HK-2 (cell line): ENCODE results near the gene SGK1.
"Not testable (repeated sequence)": the region's sequence is repeated elsewhere in the genome, so short reads cannot be mapped to it uniquely, and the experiment has no call there.

Experiments
- DNase-seq: peaks from one replicate; pipeline ENCODE4 v3.0.0-alpha.2; 2018; ENCODE audit not compliant: unreplicated experiment

The SGK1 gene

GRCh38 chr6:134253681-134254080 lies 64.2 kb downstream of the SGK1 start:
- peak; percentile 19 for DNase-seq

DNA sequence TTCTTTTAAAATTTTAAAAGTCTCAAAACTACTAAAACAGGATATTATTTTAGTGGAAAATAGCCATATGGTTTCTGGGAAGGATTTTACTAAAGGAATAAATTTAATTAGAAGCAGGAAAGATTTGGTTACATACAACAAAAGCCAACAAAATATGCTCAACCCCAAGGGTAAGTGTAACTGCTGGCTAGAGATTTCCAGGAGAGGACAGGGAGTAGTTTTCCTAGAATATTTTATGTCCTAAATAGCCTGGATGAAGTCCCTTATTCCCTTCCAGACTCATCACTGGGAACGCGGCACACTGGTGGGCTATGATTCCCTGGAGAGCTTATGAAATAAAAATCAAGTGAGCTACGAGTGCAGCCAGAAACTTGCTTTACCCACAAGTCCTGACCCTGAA lies 66.6 kb downstream of the SGK1 start:
- no peak for DNase-seq

DNA sequence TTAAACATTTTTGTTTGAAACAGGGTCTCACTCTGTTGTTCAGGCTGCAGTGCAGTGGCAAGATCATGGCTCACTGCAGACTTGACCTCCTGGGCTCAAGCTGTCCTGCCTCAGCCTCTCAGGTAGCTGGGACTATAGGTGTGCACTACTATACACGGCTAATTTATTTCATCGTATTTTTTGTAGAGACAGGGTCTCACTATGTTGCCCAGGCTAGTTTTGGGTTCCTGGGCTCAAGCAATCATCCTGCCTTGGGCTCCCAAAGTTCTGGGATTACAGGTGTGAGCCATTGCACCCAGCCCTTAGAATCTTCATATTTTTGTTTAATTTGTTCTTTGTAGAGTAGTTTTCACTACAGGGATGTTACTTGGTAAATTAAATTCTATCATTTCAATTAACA lies 67.1 kb downstream of the SGK1 start:
- DNase-seq: no peak

DNA sequence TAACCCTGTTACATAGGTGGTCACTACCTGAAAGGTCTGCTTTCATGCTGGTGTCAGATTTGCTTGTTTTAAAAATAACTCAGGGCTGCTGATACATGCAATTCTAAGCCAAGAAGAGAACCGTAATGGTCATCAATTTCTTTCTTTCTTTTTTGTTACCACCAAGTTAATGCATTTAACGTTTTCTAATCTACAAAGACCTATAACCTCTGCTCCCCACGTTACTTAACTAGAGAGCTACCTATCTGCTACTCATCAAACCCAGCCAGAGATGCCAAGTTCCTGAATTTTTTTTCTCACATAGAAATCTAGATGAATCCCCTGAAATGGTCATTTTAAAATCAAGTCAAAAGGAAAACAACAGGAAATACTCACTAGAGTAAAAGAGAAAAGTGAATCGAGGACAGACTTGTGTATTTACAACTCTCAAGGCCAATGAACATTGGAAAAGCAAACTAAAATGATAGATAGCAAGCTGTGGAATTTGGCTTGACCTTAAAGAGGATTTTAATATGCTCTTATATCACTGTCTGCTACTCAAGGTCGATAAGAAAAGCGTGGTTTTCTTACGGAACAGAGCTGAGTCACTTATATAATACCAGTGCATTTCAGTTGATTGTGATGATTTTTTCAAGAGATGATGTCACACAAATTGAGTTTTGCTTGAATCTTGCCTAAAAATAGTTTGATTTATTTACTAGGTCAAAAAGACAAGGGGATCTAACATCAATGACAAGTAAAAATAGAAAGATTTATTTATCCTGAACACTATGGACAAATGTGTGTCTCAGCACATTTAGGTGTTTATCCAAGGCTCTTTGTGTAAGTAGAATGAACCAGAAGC lies 67.9 kb downstream of the SGK1 start:
- DNase-seq: no peak

GRCh38 chr6:134249239-134249758 lies 68.6 kb downstream of the SGK1 start:
- no peak for DNase-seq

- no peak for DNase-seq
These were observed 69.9 kb downstream of the SGK1 start for GRCh38 chr6:134247844-134248580.

GRCh38 chr6:134247231-134247833 lies 70.6 kb downstream of the SGK1 start:
- DNase-seq: no peak

DNA sequence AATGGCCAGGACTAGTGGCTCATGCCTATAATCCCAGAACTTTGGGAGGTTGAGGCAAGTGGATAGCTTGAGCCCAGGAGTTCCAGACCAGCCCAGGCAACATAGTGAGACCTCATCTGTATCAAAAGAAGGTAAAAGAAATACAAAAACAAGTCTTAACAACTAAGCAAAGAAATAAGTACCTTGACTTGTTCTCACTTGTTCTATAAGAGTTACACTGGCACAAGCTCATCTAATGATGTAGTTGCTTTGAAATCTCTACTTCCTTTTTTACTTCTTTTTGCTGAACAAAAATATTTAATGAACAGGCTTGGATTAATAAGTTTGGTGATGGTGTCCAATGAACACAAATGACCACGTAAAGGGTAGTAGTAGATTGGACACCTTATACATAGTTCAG lies 72.2 kb downstream of the SGK1 start:
- DNase-seq: no peak

DNA sequence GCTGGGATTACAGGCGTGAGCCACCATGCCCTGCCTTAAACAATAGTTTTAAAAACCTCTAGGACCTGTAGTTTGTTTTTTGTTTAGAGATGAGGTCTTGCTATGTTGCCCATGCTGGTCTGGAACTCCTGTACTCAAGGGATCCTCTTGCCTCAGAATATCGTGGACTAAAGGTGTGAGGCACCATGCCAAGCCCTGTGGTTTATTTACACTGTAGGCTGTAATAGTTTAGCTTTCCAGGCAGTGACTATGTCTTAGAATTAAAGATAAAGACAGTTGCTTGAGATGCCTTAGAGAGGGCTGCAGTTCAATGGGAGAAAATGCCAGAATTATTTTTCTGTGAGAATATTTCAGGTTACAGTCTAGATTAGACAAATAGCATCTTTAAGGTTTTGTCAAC lies 72.9 kb downstream of the SGK1 start:
- DNase-seq: no peak

DNA sequence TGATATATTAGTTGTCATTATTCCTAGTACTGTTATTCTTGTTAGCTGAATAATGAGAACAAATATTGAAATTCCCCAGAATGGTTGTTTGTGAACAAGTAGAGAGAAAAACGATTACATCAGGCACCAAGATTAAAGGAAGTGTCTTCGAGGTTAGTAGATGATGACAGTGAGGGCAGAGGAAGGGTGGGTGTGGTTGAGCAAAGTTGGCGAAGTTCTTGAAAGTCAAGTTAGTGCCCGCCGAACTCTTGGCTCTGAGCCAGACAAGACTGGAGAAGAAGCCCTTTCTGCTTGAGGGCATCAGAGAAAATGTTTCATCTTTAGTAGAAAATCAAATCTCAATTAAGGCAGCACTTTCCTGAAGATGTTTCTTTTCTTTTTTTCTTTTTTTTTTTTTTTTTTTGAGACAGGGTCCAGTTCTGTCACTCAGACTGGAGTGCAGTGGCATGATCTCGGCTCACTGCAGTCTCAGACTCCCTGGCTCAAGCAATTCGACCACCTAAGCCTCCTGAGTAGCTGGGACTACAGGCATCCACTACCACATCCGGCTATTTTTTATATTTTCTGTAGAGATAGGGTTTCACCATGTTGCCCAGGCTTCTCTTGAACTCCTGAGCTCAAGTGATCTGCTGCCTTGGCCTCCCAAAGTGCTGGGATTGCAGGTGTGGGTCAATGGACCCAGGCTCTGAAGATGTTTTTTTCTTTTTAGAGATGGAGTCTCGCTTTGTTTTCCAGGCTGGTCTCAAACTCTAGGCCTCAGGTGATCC lies 77.1 kb downstream of the SGK1 start:
- DNase-seq: no peak

DNA sequence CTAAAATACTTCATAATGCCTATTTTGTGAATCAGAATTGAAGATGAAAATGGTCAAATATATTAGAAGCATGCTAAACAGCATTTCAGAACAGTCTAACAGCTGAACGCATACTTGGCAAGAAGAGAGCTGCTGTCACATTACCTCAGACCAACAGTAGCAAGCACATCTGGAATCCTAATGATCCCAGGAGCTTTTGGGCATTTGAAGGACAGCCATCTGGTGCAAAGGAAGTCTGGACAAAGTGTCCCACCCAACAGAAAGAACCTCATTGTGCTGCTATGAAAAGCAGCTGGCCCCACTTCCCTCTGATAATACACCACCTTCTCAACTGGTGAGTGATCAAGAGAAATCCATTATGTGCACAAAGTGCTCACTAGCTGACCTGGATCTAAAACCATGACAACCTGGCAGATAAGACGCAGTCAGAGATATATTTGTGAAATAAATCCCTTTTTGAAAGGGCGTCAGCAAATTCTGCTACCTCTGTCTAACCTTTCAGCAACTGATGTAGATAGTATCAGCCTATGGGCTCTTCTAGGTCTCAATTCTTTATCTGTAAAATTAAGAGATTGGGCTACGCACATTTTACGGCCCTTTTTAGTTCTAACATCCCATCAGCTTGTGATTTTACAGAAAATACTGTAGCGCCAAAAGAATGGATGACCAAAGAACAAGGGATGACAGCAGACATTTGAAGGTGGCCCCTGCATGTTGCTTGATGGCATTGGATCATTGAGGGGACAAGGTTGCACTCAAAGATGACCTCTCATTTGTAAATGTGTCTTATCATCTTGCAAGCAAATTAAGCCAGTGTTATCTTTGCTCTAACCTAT lies 78.7 kb downstream of the SGK1 start:
- DNase-seq: no peak

DNA sequence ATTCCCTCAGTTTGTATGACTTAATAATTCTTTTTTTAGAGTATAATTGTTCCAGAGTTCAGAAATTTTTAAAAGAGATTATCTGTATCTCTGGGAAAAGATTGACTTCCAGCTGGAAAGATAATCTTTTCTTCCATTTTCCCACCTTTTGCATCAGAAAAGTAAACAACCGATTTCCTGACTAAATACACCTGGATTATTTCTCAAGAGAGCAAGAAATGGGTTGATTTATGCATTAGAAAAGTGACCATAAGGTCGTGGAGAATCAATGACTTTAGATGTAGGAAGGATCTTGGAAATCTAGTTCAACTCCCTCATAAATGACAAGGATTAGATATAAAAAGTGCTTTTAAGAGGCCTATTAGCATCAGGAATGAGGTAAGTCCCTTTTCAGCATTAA lies 79.9 kb downstream of the SGK1 start:
- DNase-seq: no peak

DNA sequence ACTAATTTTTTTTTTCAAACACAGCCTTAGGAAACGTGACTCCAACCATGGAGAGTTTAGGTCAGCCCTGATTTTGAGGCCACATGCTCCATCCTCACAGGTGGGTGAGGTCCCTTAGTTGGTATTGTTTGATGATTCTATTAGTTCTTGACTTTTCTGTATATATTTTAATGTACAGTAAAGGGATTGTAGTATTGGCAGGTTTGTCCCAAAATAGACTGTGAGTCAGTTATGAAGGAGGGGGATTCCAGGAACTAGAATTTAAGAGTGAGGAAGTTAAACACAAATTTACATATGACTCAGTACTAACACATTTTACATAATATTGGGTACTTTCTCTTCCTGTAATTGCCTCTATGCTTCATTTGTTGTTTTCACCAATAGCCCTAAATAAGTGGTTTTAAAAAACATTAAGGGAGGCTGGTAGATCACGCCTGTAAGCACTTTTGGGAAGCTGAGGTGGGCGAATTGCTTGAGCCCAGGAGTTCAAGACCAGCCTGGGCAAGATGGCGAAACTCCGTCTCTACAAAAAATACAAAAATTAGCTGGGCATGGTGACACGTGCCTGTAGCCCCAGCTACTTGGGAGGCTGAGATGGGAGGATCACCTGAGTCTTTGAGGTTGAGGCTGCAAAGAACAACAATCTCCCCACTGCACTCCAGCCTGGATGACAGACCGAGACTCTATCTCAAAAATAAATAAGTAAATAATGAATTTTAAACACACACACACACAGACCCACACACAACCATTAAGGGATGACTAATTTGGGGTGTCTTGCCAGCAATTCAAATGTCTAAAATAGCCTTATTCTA lies 81.8 kb downstream of the SGK1 start:
- DNase-seq: no peak

DNA sequence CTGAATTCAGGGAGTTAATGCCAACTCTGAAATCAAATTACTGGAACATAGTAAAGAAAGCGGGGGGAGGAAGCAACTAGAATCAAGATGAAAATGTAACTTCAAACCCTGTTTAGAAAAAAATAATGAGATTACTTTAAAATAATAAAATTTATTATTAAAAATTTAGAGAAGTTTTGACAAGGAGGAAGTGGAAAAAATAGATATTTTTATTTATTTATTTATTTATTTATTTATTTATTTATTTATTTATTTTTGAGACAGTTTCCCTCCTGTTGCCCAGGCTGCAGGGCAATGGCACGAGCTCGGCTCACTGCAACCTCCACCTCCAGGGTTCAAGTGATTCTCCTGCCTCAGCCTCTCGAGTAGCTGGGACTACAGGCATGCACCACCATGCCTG lies 82.6 kb downstream of the SGK1 start:
- not testable (repeated sequence) for DNase-seq

DNA sequence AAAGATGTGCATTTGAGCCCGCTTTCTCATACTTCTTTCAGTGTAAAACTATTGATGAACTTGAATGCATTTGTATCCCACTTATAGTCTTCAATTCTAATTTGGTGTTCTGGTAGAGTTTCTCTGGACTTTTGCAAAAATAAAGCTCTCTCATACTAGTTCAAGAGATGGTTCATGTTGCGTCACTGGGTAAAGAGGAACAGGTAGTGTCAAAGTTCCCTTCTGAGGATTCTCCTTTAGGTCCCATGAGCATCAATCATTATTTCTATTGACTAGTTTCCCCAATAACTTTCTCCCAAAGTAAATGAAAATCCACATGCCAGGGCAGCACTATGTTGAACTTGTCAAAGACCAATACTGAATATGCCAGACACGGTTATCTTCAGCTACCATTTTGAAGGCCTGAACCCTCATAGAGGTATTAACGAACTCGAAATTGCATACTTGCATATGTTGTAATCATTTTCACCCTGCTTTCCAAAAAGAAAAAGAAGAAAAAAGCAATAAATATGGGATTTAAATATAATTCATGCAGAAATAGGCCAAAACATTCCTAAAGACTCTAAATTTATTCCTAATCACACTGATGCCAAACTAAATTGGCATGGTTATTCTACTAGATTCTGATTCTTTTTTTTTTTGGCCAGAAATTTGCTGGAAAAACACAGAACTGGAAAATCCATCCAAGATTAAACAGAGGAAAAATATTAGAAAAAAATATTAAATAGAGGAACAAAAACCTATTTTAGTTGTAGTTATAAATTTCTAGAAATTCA lies 84.5 kb downstream of the SGK1 start:
- no peak for DNase-seq

DNA sequence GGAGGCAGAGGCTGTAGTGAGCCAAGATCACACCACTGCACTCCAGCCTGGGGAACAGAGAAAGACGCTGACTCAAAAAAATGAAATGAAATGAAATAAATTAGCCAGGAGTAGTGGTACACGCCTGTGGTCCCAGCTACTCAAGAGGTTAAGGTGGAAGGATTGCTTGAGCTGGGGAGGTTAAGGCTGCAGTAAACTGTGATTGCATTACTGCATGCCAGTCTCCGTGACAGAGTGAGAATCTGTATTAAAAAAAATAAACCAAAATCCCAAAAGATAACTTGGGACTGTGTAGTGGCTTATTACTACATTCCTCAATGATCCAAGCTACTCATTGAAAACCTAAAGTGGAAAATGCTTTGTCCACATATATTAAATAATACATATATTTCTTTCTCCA lies 87.0 kb downstream of the SGK1 start:
- no peak for DNase-seq

DNA sequence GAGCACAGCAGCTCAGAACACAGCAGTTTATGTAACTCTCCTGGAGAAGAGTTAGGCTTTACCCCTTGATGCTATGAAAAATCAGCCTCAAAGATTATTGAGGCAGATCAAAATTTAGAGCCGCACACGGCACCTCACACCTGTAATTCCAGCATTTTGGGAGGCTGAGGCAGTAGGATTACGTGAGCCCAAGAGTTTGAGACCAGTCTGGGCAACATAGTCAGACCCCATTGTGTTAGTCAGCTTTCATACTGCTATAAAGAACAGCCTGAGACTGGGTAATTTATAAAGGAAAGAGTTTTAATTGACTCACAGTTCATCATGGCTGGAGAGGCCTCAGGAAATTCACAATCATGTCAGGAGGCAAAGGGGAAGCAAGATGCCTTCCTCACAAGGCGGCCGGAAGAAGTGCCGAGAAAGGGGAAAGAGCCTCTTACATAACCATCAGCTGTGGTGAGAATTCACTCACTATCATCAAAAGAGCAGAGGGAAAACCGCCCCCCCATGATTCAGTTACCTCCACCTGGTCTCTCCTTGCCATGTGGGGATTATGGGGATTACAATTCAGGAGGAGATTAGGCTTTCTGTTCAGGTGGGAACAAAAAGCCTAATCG lies 87.7 kb downstream of the SGK1 start:
- DNase-seq: no peak

DNA sequence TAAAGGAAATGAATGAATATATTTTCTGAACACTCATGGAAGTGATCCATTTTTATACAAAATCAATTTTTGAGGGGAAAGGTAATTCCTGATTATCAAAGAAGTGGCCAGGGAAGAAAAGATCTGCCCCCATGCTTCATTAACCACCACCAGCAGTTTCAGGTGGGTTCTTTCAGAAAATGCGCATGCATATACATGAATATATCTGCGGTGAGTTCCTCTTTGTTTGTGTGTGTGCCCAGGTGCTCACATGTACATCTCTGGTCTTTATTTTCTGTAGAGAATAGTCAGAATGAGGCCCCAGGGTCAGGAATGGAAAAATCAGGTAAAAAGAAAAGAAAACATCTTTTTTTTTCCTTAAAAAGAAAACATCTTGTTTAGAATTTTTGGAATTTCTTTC lies 88.4 kb downstream of the SGK1 start:
- DNase-seq: no peak
